Measurements from ENCODE around the gene SLC35B4. TPM values are rescaled to one million over a fixed set of nuclear protein-coding genes. Genes with fewer than 3 reads are reported as not detected.
A peak's percentile ranks its signal among the peaks of the same experiment; 100 is the strongest.

The SLC35B4 gene
- total and polyA plus RNA-seq, 2 donors (not counting 1 experiment from before 2014, with no cell fraction given): 6.0 to 14.8 TPM

DNA sequence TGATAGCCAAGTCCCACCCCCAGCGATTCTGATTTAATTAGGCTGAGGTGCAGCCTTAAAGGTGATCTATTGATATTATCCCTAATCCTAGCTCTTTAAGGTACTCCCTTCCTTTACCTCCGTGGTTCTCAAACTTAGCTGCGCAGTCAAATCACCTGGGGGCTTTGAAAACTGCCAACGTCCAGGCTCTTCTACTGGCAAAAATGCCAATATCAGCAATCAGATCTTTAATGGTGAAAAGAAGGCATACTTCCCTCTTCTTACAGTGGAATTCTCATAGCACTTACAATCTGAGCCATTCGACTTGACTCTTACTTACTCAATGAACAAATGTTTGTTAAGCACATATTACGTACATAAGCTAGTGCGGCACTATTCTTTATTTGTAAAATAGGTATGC lies 704 bp upstream of the SLC35B4 start:
- 100% methylated on average over 2 of the region's 7 CpGs for WGBS (ENCODE audit: insufficient coverage)
- Histone ChIP-seq H3K9ac (ENCODE audit: low read length) (peak overlapping the region; percentile 88), H3K9me3 (ENCODE audit: control extremely low read depth in 1 of 3, control insufficient read depth in 2 of 3, insufficient read depth in 1 of 3, low read length in 2 of 3) (no peaks in the 10 kb centered on the region), H3K4me2 (replicated peaks; ENCODE audit: low read depth, low read length, poor library complexity, severe bottlenecking) (peak overlapping the region; percentile 94), H3K36me3 (replicated peaks in 1 of 2; ENCODE audit: control extremely low read depth in 1 of 2, control insufficient read depth in 1 of 2, extremely low read depth in 1 of 2, insufficient read depth in 2 of 2, low read length in 1 of 2) (no peaks in the 10 kb centered on the region), H3K79me2 (ENCODE audit: control insufficient read depth, insufficient read depth, low read length) (peaks cover 14% of the 10 kb centered on the region), H4K20me1 (ENCODE audit: control insufficient read depth, insufficient read depth, low read length, poor library complexity, severe bottlenecking) (no peaks in the 10 kb centered on the region), H3K27me3 (replicated peaks in 1 of 4; ENCODE audit: control extremely low read depth in 1 of 4, control insufficient read depth in 3 of 4, insufficient read depth in 4 of 4, low read length in 3 of 4) (peaks cover 0 to 3% (median 1%) of the 10 kb centered on the region in 4 experiments), H3K4me1 (ENCODE audit: control insufficient read depth in 2 of 2, insufficient read depth in 2 of 2, low read length in 2 of 2) (peaks cover 10 to 14% of the 10 kb centered on the region in 2 donors), H3K4me3 (ENCODE audit: control extremely low read depth in 1 of 5, extremely low read depth in 1 of 5, insufficient read depth in 1 of 5, low read depth in 2 of 5, low read length in 4 of 5) (peak overlapping the region in 4 of 5 experiments; percentile 82 to 95 (median 88)), H2AFZ (ENCODE audit: insufficient read depth, low read depth, low read length, poor library complexity, severe bottlenecking) (peak overlapping the region; percentile 98), H3K27ac (ENCODE audit: low read length in 2 of 2) (peak overlapping the region in 1 of 2 donors; percentile 68)
- intact Hi-C loops (cut with micrococcal nuclease): loop anchor here (1.0 to 5.0 kb wide), 4 partner anchors 115 to 1345 kb away; partner anchors contain the start of genes EXOC4, NUP205 and STMP1
- DNase-seq (no peak), ATAC-seq (ENCODE audit: low read depth) (no peak)
- CTCF ChIA-PET: interaction anchor here (0.6 to 2.1 kb wide), 7 partner anchors 11 to 230 kb away, joined by 3 to 6 read pairs (median 3); no protein-coding TSS in a partner anchor
- Mint-ChIP-seq H3K9me3 (ENCODE audit: insufficient read depth) (no peaks in the 10 kb centered on the region), H3K4me3 (peak overlapping the region; percentile 95), H3K27ac (peak overlapping the region; percentile 85), H3K4me1 (peaks cover 18% of the 10 kb centered on the region), H3K27me3 (no peaks in the 10 kb centered on the region)
- POLR2A ChIA-PET: interaction anchor here (1.0 kb wide), 1 partner anchor 115 kb away, joined by 3 read pairs; no protein-coding TSS in a partner anchor
- no peak for TF ChIP-seq EZH2 (IDR thresholded peaks at IDR 0.05; ENCODE audit: borderline replicate concordance, insufficient read depth, low read depth, low read length, poor library complexity, severe bottlenecking)
- TF ChIP-seq, protein P1, sequence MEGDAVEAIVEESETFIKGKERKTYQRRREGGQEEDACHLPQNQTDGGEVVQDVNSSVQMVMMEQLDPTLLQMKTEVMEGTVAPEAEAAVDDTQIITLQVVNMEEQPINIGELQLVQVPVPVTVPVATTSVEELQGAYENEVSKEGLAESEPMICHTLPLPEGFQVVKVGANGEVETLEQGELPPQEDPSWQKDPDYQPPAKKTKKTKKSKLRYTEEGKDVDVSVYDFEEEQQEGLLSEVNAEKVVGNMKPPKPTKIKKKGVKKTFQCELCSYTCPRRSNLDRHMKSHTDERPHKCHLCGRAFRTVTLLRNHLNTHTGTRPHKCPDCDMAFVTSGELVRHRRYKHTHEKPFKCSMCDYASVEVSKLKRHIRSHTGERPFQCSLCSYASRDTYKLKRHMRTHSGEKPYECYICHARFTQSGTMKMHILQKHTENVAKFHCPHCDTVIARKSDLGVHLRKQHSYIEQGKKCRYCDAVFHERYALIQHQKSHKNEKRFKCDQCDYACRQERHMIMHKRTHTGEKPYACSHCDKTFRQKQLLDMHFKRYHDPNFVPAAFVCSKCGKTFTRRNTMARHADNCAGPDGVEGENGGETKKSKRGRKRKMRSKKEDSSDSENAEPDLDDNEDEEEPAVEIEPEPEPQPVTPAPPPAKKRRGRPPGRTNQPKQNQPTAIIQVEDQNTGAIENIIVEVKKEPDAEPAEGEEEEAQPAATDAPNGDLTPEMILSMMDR (IDR thresholded peaks at IDR 0.05): no peak

All from B cell (primary cell).